Neuronal stem cell (in vitro differentiated cells): ENCODE results near the gene SZT2.
A peak's percentile ranks its signal among the peaks of the same experiment; 100 is the strongest.

Source experiments
- DNase-seq: peaks from one replicate; pipeline ENCODE4 v3.0.0-alpha.2; 2013; ENCODE audit warnings: low spot score
- H2AFZ ChIP-seq: one replicate; pipeline ENCODE4 v1.6.1; 2013; ENCODE audit warnings: mild to moderate bottlenecking, low read length, inconsistent platforms
- H2AK5ac ChIP-seq: 2 replicates; pipeline ENCODE4 v1.6.1; 2013; ENCODE audit warnings: low read depth, mild to moderate bottlenecking, inconsistent platforms, low read length, moderate library complexity, mixed read lengths
- H2BK120ac ChIP-seq: 2 replicates; pipeline ENCODE4 v1.6.1; 2013; ENCODE audit warnings: low read depth, mild to moderate bottlenecking, inconsistent platforms, low read length, moderate library complexity, mixed read lengths
- H2BK12ac ChIP-seq: one replicate; pipeline ENCODE4 v1.6.1; 2013; ENCODE audit warnings: low read length, inconsistent platforms
- H2BK15ac ChIP-seq: 2 replicates; pipeline ENCODE4 v1.6.1; 2013; ENCODE audit warnings: mild to moderate bottlenecking, low read length, inconsistent platforms, mixed read lengths
- H2BK5ac ChIP-seq: one replicate; pipeline ENCODE4 v1.6.1; 2013; ENCODE audit warnings: inconsistent platforms, mild to moderate bottlenecking, low read length, moderate library complexity
- H3K14ac ChIP-seq: one replicate; pipeline ENCODE4 v1.6.1; 2013; ENCODE audit warnings: low read length, inconsistent platforms
- H3K18ac ChIP-seq: 2 replicates; pipeline ENCODE4 v1.6.1; 2013; ENCODE audit warnings: low read length, inconsistent platforms
- H3K23ac ChIP-seq: 2 replicates; pipeline ENCODE4 v1.6.1; 2013; ENCODE audit warnings: low read depth, mild to moderate bottlenecking, mixed read lengths, low read length, inconsistent platforms; ENCODE audit not compliant: poor library complexity
- H3K27ac ChIP-seq: replicated peaks from 3 replicates; pipeline ENCODE4 v1.5.1; 2013; ENCODE audit warnings: low read length, inconsistent platforms
- H3K27me3 ChIP-seq, 3 experiments: 2 replicates each; pipeline ENCODE4 v1.6.1; 2013; ENCODE audit warnings: low read length in 3 of 3, mild to moderate bottlenecking in 2 of 3, inconsistent platforms in 1 of 3, low read depth in 1 of 3, mixed read lengths in 1 of 3, moderate library complexity in 1 of 3; ENCODE audit not compliant: control insufficient read depth in 3 of 3, insufficient read depth in 3 of 3
- H3K36me3 ChIP-seq, 2 donors: replicated peaks in 1 of 2; 2 replicates each; pipeline ENCODE4 v1.6.1; 2013; ENCODE audit warnings: low read length in 2 of 2; ENCODE audit not compliant: control insufficient read depth in 2 of 2, insufficient read depth in 2 of 2
- H3K4ac ChIP-seq: 2 replicates; pipeline ENCODE4 v1.6.1; 2013; ENCODE audit warnings: inconsistent platforms, mild to moderate bottlenecking, low read length, moderate library complexity
- H3K4me1 ChIP-seq, 2 donors: 1 replicate in 1 of 2; 2 replicates in 1 of 2; pipeline ENCODE4 v1.6.1; 2013; ENCODE audit warnings: low read length in 2 of 2, low read depth in 1 of 2; ENCODE audit not compliant: control insufficient read depth in 2 of 2, insufficient read depth in 1 of 2
- H3K4me2 ChIP-seq: one replicate; pipeline ENCODE4 v1.6.1; 2013; ENCODE audit warnings: mild to moderate bottlenecking, low read length, inconsistent platforms; ENCODE audit not compliant: insufficient read depth, poor library complexity, severe bottlenecking
- H3K4me3 ChIP-seq, 2 donors: 2 replicates each; pipeline ENCODE4 v1.5.1; 2013; ENCODE audit warnings: low read length in 2 of 2, mild to moderate bottlenecking in 2 of 2, inconsistent platforms in 1 of 2, moderate library complexity in 1 of 2
- H3K79me1 ChIP-seq: one replicate; pipeline ENCODE4 v1.6.1; 2013; ENCODE audit warnings: low read depth, mild to moderate bottlenecking, inconsistent platforms, low read length, moderate library complexity
- H3K9ac ChIP-seq: one replicate; pipeline ENCODE4 v1.6.1; 2013; ENCODE audit warnings: mild to moderate bottlenecking, low read depth, low read length, inconsistent platforms; ENCODE audit not compliant: poor library complexity
- H3K9me3 ChIP-seq, 2 donors: replicated peaks in 1 of 2; 2 replicates each; pipeline versions ENCODE3 to v1.6.1; 2013; ENCODE audit warnings: low read length in 2 of 2, mild to moderate bottlenecking in 2 of 2, inconsistent platforms in 1 of 2, low read depth in 1 of 2, mixed read lengths in 1 of 2, moderate library complexity in 1 of 2; ENCODE audit not compliant: control insufficient read depth in 2 of 2, insufficient read depth in 1 of 2
- H4K8ac ChIP-seq: one replicate; pipeline ENCODE4 v1.6.1; 2013; ENCODE audit warnings: low read depth, mild to moderate bottlenecking, inconsistent platforms, low read length, moderate library complexity
- H4K91ac ChIP-seq: one replicate; pipeline ENCODE4 v1.6.1; 2013; ENCODE audit warnings: low read length, low read depth, mild to moderate bottlenecking, inconsistent platforms; ENCODE audit not compliant: poor library complexity
- WGBS, 2 donors: extraction: QIAGEN DNeasy Blood & Tissue Kit; methylation state at CpG; one replicate each; pipeline ENCODE4 v1.1.7; 2013; ENCODE audit warnings: missing lambda C conversion rate in 2 of 2, mixed read lengths in 1 of 2; ENCODE audit not compliant: insufficient read length in 2 of 2, insufficient replicate concordance in 1 of 2; ENCODE audit errors: extremely low coverage in 2 of 2; 5-methylcytosine and 5-hydroxymethylcytosine counted together

The SZT2 gene

DNA sequence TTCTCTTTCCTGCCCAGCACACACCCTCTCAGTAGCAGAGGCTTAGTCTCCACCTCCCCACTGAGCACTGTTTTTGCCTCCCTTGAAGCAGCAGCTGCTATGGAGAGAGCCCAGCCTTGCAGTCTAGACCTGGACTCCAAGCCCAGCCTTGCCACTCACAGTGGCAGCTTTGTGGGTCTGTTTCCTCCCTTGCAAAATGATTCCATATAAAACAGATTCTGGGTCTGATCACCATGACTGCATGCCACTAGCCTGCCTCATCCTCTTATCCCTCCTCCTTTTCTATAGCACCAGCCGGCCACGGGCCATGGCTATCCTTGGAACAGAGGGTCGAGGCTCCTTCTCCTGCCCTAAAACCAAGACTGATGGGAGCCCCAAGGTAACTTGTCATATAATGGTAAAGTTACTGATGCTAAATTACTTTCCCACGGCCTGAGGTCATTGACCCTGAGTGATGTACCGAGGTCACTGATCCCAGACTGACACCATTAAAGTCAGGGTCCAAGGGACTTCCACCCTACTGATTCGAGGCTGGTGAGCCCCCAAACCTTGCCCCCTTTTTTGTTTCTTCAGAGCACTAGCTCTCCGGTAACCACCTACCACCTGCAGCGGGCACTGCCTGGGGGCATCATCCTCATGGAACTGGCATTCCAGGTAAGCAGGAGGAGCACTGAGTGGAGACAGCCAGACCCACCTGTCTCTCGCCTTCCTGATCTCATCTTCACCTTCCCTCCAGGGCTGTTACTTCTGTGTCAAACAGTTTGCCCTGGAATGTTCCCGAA, 56.1 kb downstream of the SZT2 start:
- Histone ChIP-seq H3K4me2 (no peak overlapping the region), H3K4ac (no peak overlapping the region), H3K27ac (no peak overlapping the region), H2AK5ac (no peak overlapping the region), H3K36me3 (peaks cover 48 to 98% of the 10 kb centered on the region in 2 donors), H3K9ac (no peak overlapping the region), H3K4me1 (peaks cover 0 to 6% of the 10 kb centered on the region in 2 donors), H4K8ac (no peak overlapping the region), H3K79me1 (no peaks in the 10 kb centered on the region), H3K18ac (no peak overlapping the region), H2BK5ac (no peak overlapping the region), H3K4me3 (peak overlapping the region in 1 of 2 donors; percentile 14), H2BK15ac (no peak overlapping the region), H3K23ac (no peak overlapping the region), H3K9me3 (no peaks in the 10 kb centered on the region), H2BK120ac (no peak overlapping the region), H2AFZ (no peak overlapping the region), H3K27me3 (no peaks in the 10 kb centered on the region), H4K91ac (no peak overlapping the region), H2BK12ac (no peak overlapping the region), H3K14ac (no peak overlapping the region)
- no CpG with 5 or more reads among the region's 10 CpGs for WGBS, 2 donors
- DNase-seq, result no peak

DNA sequence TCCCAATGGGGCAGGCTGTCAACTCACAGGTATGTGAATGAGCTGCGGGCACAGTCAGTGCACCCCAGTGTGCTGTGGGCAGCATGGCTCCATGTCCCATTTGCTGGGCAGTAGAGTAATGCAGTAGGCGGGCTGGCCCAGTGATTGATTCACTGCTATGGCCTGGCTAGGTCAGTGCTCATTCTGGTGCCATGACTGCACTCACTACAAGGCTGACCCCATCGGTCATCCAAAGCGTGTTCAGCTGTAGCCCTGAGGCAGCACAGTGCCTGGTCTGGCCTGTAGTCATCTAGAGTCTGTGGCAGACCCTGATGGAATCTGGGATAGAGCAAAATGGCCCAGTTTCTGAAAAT, 56.7 kb downstream of the SZT2 start:
- Histone ChIP-seq H3K9ac (peak overlapping the region; percentile 65), H3K14ac (no peak overlapping the region), H3K4ac (no peak overlapping the region), H2BK12ac (no peak overlapping the region), H3K4me2 (no peak overlapping the region), H2AK5ac (no peak overlapping the region), H2AFZ (no peak overlapping the region), H3K9me3 (no peaks in the 10 kb centered on the region), H3K27me3 (no peaks in the 10 kb centered on the region), H3K36me3 (peaks cover 52 to 98% of the 10 kb centered on the region in 2 donors), H2BK5ac (no peak overlapping the region), H4K8ac (no peak overlapping the region), H3K23ac (no peak overlapping the region), H3K4me3 (peak overlapping the region in 1 of 2 donors; percentile 14), H3K79me1 (no peaks in the 10 kb centered on the region), H2BK120ac (no peak overlapping the region), H2BK15ac (no peak overlapping the region), H4K91ac (no peak overlapping the region), H3K27ac (no peak overlapping the region), H3K18ac (no peak overlapping the region), H3K4me1 (peaks cover 0 to 6% of the 10 kb centered on the region in 2 donors)
- WGBS, 2 donors, result no CpG with 5 or more reads among the region's 4 CpGs
- no peak for DNase-seq

DNA sequence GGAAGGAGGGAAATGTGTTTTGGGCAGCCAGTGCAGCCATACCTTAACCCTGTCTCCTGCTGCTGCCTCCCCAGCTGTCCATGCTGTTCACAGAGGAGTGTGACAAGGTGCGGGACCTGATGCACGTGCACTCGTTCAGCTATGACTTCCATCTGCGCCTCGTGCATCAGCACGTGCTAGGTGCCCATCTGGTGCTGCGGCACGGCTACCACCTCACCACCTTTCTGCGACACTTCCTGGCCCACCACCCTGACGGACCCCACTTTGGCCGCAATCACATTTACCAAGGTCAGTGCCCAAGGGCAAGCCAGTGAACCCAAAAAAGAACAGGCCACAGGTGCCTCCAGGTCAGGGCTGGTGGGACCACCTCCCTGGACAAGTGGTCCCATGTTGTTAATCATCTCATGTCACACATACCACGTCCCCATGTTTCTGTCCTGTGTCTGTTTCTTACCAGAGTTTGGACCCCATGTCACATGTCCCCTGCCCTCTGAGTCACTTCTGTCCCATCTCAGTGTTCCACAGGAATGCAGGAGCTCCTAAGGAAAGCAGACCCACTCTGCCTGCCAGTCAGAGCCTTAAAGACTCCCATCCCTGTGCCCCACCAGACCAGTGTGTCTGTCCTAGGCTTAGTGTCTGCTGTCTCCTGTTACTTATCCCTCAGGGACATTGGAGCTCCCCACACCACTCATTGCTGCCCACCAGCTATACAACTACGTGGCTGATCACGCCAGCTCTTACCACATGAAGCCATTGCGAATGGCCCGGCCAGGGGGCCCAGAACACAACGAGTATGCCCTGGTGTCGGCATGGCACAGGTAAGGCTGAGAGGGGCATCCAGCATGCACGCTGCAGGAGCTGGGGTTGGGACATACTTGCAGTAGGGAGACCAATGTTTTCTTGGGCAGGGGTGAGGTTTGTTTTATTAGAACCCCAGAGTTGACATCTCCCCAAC, 57.5 kb downstream of the SZT2 start:
- peaks cover 55 to 99% of the 10 kb centered on the region in 2 donors for H3K36me3 ChIP-seq
- H3K4me2 ChIP-seq, result no peak overlapping the region

More for the DNA sequence above, 57.5 kb downstream of the SZT2 start:
- Histone ChIP-seq H2BK12ac (no peak overlapping the region), H2BK120ac (no peak overlapping the region), H3K27ac (no peak overlapping the region), H3K9me3 (no peaks in the 10 kb centered on the region), H3K4me1 (peaks cover 0 to 4% of the 10 kb centered on the region in 2 donors), H3K14ac (no peak overlapping the region), H3K4me3 (no peak overlapping the region), H2AFZ (no peak overlapping the region), H3K23ac (no peak overlapping the region), H4K91ac (no peak overlapping the region), H3K9ac (no peak overlapping the region), H2BK15ac (no peak overlapping the region), H4K8ac (no peak overlapping the region), H2BK5ac (no peak overlapping the region), H3K18ac (no peak overlapping the region), H3K4ac (no peak overlapping the region), H2AK5ac (no peak overlapping the region), H3K79me1 (no peaks in the 10 kb centered on the region), H3K27me3 (no peaks in the 10 kb centered on the region)
- no peak for DNase-seq
- no CpG with 5 or more reads among the region's 19 CpGs for WGBS, 2 donors
